Measurements from ENCODE around the gene TMEM175.

The TMEM175 gene

DNA sequence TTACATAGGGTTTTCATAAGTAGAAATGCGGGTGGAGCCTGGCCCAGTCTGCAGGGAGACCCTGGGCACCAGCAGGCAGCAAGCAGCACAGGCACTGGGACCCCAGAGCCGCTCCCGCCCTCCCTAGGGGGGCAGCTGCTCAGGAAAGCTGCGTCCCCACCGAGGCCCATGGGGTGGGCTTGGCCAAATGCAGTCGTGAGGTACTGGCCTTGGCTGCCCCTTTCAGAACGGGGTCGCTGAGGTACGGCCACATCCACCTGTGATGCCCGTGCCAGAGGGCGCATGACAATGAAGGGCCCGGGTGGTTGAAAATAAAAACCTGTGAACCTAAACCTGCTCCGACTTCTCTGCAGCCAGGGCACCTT lies 16.7 kb downstream of the TMEM175 start:
- no peaks in the 10 kb centered on the region for H3K27me3 ChIP-seq (replicated peaks; ENCODE audit: control insufficient read depth, insufficient read depth, low read length)
- TF ChIP-seq CTCF (IDR thresholded peaks at IDR 0.05; ENCODE audit: insufficient read depth, low read length, poor library complexity, severe bottlenecking): no peak
- no peaks in the 10 kb centered on the region for H3K36me3 ChIP-seq (ENCODE audit: control insufficient read depth, insufficient read depth, low read length)
- H3K4me3 ChIP-seq (replicated peaks; ENCODE audit: low read depth, low read length): no peak overlapping the region
- DNase-seq (ENCODE audit: extremely low read depth, insufficient read length): no peak

DNA sequence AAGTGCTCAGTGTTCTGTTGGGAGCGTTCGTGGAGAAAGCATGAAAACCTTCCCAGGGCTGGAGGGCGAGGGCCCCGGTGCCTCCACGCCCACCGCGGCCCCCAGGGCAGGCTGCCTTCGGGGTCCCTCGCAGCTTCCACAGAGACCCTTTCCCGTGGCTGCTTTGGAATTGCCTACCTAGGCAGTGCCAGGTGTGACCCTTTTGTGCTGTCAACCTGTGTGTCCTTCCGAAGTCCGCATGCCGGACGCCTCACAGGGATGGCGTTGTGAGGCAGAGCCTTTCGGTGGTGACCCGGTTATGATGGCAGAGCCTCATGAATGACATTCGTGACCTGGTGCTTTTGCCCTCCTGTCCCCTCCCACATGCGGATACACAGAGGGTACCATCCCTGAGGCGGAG lies 17.4 kb downstream of the TMEM175 start:
- H3K4me3 ChIP-seq (replicated peaks; ENCODE audit: low read depth, low read length): no peak overlapping the region
- H3K36me3 ChIP-seq (ENCODE audit: control insufficient read depth, insufficient read depth, low read length): no peaks in the 10 kb centered on the region
- no peaks in the 10 kb centered on the region for H3K27me3 ChIP-seq (replicated peaks; ENCODE audit: control insufficient read depth, insufficient read depth, low read length)
- no peak for DNase-seq (ENCODE audit: extremely low read depth, insufficient read length)
- TF ChIP-seq CTCF (IDR thresholded peaks at IDR 0.05; ENCODE audit: insufficient read depth, low read length, poor library complexity, severe bottlenecking): no peak

GRCh38 chr4:950136-951020 lies 18.1 kb downstream of the TMEM175 start:
- Histone ChIP-seq H3K27me3 (replicated peaks; ENCODE audit: control insufficient read depth, insufficient read depth, low read length) (no peaks in the 10 kb centered on the region), H3K4me3 (replicated peaks; ENCODE audit: low read depth, low read length) (no peak overlapping the region), H3K36me3 (ENCODE audit: control insufficient read depth, insufficient read depth, low read length) (peaks cover 2% of the 10 kb centered on the region; the same call in 1 of the 2 replicates)
- no peak for DNase-seq (ENCODE audit: extremely low read depth, insufficient read length)
- no peak for TF ChIP-seq CTCF (IDR thresholded peaks at IDR 0.05; ENCODE audit: insufficient read depth, low read length, poor library complexity, severe bottlenecking)

- no peak overlapping the region for H3K4me3 ChIP-seq (replicated peaks; ENCODE audit: low read depth, low read length)
- H3K36me3 ChIP-seq (ENCODE audit: control insufficient read depth, insufficient read depth, low read length): peaks cover 3% of the 10 kb centered on the region; the same call in 1 of the 2 replicates
- no peak for DNase-seq (ENCODE audit: extremely low read depth, insufficient read length)
- no peaks in the 10 kb centered on the region for H3K27me3 ChIP-seq (replicated peaks; ENCODE audit: control insufficient read depth, insufficient read depth, low read length)
- no peak for TF ChIP-seq CTCF (IDR thresholded peaks at IDR 0.05; ENCODE audit: insufficient read depth, low read length, poor library complexity, severe bottlenecking)
These were observed 18.9 kb downstream of the TMEM175 start for GRCh38 chr4:951186-951585.

GRCh38 chr4:951594-952468 lies 19.6 kb downstream of the TMEM175 start:
- TF ChIP-seq CTCF (IDR thresholded peaks at IDR 0.05; ENCODE audit: insufficient read depth, low read length, poor library complexity, severe bottlenecking): no peak
- Histone ChIP-seq H3K36me3 (ENCODE audit: control insufficient read depth, insufficient read depth, low read length) (peaks cover 3% of the 10 kb centered on the region; the same call in 1 of the 2 replicates), H3K4me3 (replicated peaks; ENCODE audit: low read depth, low read length) (no peak overlapping the region), H3K27me3 (replicated peaks; ENCODE audit: control insufficient read depth, insufficient read depth, low read length) (no peaks in the 10 kb centered on the region)
- no peak for DNase-seq (ENCODE audit: extremely low read depth, insufficient read length)

All from GM06990 (cell line).